GM21786 (cell line): ENCODE measurements around the gene CYTIP.
"Not testable (repeated sequence)": the region's sequence is repeated elsewhere in the genome, so short reads cannot be mapped to it uniquely, and the experiment has no call there.

ENCODE experiments used
- ATAC-seq: cut with Tn5 transposase; IDR thresholded peaks from one replicate; pipeline ENCODE4 v1.9.1; 2021; ENCODE audit not compliant: unreplicated experiment

The CYTIP gene

DNA sequence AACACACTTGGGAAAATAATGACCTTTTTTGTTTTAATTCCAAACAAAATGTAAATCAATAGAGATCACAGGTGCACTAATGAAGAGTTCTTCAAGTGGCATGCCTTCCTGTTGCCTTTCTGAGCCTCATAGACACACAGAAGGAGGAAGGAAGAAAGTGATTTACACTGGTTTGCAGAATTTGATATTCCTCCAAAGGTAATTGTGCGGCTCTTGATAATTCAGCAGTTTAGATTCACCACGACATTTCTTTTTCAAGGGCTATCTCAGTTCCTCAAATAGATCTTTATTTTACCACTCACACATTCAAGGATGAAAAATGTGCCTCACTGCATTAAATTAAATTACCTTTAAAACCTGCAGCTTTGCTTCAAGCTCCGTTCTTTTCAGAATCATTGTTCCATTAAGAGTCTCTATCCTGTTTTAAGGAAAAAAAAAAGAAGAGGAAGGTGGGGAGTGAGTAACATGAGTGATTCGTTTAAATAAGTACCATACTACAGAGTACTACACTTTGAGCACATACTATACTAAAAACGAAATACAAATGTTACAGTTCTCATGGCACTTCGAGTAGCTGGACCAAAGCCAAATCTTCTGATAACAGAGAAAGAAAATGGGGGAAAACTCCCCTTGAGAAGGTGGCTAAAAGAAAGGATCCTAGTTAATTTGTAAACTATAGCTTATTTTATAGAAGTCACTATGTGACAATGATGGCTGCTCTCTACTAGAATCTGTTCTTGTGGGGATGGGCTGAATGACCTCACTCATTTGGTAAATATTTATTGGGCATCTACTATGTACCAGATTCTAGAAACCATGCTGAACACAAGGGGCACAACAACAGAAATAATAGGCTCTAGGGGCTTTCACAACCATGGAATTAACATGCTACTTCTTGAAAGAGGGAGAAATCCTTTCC is 16.6 kb downstream of the CYTIP start:
- no peak for ATAC-seq

DNA sequence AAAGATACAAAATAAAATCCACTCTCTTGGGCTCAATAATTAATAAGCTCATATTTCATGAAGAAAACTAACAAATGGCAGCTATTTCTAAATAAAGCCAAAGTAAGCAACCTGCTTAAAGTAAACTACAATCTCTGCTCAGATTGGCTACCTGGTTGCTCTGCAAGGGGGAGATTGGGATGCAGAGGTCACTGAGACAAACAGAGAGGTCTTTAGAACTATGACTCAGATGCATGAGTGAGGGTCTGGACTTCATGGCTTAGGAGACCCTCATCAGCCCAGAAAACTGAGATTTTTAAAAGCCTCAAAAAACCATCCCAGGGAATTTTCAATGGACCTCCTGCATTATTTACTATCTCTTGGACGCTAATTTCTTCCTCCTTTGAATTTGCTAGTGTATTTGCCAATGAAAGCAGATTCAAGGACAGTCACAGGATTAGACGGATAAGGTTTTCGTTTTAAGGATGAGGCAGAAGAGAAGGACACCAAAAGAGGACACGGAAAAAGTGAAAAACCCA is 17.4 kb downstream of the CYTIP start:
- ATAC-seq, result no peak

DNA sequence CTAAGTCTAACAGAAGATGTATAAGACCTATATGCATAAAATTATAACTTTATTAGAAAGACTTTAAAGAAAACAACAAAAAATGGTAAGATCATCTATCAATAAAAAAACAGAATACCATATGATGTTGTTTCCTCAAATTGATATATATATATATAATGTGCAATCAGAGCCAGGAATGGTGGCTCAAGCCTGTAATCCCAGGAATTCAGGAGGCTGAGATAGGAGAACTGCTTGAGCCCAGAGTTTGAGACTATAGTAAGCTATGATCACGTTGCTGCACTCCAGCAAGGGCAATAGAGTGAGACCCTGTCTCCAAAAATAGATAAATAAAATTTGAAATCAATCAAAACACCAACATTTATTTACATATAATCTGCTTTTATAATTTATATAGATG is 19.5 kb downstream of the CYTIP start:
- ATAC-seq, result no peak

DNA sequence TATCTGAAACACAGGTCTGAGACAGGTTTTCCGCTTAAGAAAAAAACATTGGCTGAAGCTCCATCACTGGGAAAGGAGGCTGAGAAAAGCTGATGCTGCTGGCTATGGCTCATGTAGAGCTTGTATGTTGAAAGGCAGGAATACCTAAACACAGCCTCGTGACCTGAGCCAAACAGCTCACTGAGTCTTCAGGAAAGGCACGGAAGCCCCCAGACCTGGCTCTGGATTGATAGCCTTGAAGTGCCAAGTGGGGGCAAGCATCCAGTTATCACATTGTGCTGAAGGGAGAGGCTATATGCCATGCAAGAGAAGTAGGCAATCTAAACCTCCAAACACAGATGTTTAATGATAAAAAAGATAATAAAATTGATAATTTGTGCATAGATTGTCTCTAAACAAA is 21.9 kb downstream of the CYTIP start:
- ATAC-seq, result no peak

DNA sequence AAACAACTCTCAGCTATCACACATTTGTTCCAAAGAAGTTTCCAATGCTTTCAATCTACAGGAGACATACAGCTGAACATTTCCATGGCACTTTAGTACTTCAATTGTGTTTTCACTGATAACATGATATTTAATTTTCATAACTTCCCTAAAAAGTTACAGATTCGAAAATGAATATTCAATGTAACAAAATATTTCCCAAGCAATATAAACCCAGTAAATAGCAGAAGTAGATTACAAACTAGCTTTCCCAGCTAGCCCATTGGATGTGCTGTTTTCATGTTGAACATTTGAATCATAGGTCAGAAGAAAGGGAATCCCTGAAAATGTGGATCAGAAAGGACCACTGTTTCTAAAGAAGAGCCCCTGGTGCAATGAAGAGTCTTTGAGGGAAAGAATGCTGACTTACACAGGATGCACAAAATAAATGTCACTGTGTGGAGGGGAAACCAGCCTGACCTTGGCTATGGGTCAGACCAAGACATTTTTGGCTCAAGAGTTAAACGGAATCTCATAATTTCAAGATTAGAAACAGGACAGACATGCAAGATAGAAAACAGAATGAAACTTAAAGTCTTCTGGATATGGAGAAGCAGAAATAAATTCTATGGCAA is 22.5 kb downstream of the CYTIP start:
- ATAC-seq, result no peak

DNA sequence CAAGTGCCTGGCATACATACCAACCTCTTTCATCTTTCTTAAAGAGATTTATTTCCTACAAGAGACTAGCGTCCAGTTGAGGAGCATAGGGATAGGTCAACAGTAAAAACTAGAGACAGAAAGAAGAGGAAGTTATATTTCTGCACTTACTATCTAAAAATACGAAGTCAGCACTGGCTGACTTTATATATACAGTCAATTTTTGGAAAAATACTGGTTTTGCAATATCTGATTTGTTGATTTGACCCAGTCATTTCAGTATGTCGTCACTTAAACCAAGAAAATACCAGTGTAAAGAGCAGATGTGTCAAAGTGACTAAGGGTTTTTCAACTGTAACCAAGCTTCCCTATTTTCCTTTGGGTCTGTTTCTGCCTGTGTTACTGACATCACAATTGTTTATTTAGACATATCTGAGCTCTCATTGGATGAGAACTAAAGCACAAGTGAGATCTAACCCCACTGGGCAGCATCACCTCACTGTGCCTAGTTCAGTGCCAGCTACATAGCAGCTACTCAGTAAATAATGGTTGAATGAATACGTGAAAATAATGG is 23.0 kb downstream of the CYTIP start:
- peak; percentile 59 for ATAC-seq

DNA sequence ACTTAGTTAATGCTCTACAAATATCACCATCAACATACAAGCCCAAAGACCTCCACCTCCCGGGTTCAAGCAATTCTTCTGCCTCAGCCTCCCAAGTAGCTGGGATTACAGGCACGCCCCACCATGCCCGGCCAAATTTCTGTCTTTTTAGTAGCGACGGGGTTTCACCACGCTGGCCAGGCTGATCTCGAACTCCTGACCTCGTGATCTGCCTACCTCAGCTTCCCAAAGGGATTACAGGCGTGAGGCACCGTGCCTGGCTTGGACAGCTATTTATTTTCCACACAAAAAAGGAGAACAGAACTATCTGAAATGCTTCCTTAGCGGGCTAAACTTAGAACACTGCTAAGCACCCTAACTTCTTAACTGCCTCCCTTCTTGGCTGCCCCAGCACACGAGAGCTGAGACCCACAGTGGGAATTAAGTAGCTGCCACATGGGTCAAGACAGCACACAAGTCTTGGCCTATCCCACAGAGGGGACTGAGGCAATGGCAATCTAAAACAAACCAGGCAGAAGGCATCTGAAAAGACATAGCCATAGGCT is 24.8 kb downstream of the CYTIP start:
- ATAC-seq, result no peak

DNA sequence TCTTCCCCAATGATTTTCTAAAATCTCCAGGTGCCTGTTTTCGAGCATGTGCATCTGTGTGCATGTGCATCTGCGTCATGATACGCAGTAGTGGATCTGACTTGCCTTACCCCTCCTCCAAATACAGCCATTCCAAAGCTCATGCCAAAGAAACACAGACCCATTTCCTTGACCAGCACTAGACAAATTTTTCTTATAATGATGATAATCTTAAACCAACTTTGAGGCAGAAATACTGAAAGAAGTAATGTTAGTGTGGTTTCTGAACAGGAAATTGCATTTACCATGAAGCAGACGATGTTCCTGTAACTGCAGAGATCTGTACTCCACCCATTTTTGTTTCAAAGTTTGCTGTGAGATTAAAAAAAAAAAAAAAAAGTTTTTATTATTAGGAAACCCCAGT is 25.6 kb downstream of the CYTIP start:
- ATAC-seq, result no peak

DNA sequence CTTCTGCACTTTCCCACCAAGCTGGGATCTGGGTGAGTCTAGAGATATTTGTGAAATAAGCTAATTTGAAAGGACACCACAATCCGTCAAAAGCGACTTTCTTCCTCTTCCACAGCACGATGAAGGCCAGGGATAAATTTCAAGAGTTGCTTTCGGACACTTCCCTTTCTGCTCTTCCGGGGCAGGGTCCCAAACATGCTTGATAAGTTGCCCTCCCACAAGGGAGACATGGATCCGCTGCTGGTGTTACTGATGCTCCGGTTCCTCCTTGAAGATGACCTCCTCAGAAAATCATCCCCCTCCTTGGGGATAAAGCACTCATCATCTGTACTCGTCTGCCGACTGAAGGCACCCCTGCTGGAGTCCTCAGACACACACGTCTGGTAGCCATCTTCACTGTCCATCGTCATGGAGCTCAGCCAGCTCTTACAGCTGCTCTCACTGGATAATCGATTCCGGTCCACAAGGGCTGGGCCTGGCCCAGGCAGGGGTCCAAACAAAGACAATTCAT is 28.2 kb downstream of the CYTIP start:
- no peak for ATAC-seq

DNA sequence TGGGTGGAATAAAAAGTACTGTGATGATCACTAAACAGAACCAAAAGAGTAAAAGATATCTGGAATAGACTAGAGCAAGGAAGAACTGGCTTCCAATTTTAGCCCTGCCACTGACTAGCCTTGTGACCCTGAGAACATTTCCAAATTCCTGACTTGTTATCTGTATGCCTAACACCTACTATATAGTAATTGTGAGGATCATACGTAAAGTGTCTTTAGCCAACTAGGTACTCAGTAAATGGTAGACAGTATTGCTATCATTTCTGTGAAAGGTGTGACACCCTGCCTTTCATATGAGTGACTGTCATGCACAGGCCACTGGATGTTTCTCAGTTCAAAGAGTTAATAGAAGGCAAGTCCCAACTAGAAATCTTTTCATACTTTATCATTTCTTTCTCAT is 29.8 kb downstream of the CYTIP start:
- ATAC-seq, result peak; percentile 30

DNA sequence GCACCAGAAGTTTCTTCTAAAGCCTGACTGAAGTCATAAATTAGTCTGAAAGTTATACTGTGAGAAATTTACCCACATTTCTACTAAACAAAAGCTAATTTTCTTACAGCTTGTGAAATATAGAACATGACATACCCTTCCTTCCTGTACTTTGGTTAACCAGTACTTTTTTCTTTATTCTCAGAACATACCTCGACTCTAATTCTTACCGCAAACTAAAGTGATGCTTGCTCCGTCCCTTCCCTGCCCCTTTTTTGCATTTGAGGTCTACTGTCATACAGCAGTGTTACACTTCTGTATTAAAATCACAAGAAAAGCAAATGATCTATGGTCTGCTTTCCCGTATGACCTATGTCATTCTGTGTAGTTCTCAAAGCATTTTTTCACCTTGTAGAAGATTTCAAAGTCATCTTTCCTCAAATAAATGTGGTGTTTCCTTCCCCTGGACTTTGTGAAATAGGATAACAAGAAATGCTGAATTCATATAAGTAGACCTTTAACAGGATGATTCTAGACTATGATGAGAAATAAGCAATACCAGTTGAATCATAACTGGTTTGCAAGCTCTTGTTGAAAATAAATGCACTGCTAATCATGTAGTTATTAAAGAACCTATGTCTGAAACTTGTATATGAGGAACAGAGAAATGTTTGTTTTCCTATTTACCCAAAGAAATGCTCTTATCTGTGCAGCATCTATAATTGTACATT is 30.4 kb downstream of the CYTIP start:
- peak; percentile 90 for ATAC-seq

DNA sequence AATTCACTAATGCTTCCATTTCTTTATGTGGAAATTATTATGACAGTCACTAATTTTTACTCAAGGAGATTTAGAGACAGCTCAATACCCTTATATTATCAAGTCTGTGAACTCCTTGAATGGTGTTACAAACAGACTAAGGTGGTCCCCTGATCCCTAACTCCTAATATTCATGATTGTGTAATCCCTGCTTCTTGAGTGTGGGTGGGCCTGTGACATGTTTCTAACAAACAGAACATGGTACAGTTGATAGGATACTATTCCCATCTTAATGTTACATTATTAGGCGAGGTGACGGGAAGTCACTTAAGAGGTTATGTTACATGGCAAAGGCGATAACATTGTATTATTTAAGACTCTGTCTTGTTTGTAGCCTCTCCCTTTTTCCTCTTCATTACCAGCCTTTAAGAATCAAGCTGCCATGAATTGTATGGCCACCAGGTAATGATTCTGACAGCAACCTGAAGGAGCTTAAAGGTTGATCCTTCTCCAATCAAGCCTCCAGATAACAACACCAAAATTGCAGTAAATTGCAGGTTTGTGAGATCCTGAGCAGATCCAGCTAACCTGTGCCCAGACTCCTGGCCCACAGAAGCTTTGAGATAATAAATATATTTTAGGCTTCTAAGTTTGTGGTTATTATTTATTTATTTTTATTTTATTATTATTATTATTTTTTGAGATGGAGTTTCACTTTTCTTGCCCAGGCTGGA is 32.1 kb downstream of the CYTIP start:
- ATAC-seq, result no peak

DNA sequence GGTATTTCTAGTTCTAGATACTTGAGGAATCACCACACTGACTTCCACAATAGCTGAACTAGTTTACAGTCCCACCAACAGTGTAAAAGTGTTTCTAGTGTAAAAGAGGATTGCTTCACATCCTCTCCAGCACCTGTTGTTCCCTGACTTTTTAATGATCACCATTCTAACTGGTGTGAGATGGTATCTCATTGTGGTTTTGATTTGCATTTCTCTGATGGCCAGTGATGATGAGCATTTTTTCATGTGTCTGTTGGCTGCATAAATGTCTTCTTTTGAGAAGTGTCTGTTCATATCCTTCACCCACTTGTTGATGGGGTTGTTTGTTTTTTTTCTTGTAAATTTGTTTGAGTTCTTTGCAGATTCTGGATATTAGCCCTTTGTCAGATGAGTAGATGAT is 38.5 kb downstream of the CYTIP start:
- ATAC-seq, result not testable (repeated sequence)

DNA sequence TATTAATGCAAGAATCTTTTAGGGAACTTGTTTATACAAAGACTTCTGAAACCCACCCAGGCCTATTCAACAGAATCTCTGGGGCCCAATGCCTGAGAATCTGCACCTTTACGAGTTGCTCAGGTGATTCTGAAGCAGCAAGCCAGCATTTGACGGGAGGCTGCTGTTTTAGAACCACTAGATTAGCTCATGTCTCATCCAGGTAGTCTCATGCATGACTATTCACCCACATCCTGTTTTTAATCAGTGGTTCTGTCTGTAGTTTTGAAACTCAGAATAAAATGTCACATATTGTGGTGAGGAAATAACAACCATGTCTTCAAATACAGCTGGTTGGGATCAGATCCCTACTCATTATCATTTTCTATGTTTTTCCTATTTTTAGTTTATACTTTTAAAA is 39.5 kb downstream of the CYTIP start:
- peak; percentile 100 for ATAC-seq

DNA sequence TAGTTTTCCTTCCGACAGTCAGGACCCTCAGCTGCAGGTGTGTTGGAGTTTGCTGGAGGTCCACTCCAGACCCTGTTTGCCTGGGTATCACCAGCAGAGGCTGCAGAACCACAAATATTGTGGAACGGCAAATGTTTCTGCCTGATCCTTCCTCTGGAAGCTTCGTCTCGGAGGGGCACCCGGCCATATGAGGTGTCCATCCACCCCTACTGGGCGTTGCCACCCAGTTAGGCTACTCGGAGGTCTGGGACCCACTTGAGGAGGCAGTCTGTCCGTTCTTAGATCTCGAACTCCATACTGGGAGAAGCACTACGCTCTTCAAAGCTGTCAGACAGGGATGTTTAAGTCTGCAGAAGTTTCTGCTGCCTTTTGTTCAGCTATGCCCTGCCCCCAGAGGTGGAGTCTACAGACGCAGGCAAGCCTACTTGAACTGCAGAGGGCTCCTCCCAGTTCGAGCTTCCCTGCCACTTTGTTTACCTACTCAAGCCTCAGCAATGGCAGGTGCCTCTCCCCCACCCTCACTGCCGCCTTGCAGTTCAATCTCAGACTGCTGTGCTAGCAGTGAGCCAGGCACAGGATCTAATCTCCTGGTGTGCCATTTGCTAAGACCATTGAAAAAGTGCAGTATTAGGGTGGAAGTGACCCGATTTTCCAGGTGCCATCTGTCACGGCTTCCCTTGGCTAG is 40.9 kb downstream of the CYTIP start:
- ATAC-seq, result not testable (repeated sequence)

DNA sequence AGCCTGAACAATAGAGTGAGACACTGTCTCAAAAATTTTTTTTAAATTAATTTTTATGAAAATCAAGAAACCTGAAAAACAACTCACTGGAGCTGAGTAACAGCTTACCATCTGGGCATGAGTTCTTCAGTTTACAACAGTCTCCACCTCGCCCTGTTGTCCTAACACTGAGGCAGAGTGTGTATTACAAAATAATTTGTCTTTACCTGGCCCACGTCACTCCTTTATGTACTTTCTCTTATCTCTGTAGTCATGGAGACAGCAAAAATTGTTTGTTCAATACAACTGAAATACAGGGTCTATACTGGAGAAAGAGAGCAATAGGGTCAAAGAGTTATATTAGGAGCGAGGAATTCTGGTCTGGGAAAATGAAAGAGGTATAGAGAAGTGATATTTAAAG is 48.1 kb downstream of the CYTIP start:
- ATAC-seq, result no peak

DNA sequence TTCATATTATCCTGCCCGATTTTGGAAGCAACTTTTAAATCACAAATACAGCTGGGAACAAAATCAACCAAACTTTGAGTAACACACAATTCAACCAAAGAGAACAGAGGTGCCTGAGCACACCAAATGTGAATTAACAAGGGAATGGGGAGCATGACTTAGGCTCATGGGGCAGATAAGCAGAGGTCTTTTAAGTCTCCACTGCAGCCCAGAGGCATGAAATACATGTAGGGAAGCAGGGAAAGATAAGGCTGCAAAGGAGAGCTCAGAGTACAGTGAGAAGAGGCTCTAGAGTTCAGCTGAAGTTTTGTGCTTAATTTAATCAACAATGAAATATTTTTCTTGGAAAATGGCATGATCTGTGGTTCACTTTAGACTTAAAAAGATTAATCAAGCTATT is 49.0 kb downstream of the CYTIP start:
- no peak for ATAC-seq

DNA sequence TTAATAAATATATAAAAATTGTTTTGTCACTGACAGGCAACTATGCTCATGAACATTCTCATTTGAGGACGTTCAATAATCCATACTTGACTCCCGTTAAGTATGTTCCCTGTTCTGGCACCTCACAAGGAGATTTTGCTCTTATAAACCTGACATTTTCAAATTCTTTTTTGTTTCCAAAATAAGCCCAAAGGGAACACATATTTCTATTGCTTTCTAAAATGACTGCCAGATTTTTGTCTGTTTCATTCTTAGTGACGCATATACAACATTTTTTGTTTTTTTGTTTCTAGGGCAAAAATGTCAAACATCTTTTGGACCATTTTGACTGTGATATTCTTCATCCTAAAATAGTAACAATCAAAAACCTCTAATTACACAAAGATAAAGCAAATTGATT is 50.5 kb downstream of the CYTIP start:
- ATAC-seq, result no peak

DNA sequence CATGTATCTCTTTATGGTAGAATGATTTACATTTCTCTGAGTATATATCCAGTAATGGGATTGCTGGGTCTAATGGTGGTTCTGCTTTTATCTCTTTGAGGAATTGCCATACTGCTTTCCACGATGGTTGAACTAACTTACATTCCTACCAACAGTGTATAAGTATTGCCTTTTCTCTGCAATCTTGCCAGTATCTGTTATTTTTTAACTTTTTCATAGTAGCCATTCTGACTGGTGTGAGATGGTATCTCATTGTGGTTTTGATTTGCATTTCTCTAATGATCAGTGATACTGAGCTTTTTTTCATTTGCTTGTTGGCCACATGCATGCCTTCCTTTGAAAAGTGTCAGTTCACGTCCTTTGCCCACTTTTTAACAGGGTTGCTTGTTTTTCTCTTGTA is 55.1 kb downstream of the CYTIP start:
- ATAC-seq, result no peak

DNA sequence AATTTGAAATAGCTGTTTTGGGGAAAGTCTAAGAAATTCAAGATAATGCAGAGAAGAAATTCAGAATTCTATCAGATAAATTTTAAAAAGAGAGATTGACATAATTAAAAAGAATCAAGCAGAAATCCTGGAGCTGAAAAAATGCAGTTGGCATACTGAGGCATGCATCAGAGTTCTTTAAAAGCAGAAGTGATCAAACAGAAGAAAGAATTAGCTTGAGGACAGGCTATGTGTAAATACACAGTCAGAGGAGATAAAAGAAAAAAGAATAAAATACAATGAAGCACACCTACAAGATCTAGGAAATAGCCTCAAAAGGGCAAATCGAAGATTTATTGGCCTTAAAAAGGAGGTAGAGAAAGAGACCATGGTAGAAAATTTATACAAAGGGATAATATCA is 57.1 kb downstream of the CYTIP start:
- no peak for ATAC-seq
